H1 (cell line): ENCODE data around the gene MRPS17. TPM values are rescaled to one million over a fixed set of nuclear protein-coding genes. Genes with fewer than 3 reads are reported as not detected.

ENCODE experiments used
- CTCF ChIA-PET: fragments of 300-600 bp; sonication (Branson Sonifier 250); formaldehyde crosslinking; loops from one replicate; lab custom pipeline; 2021; ENCODE audit not compliant: partially characterized antibody; lab: Charles Lee
- POLR2A ChIA-PET: fragments of 300-600 bp; sonication (Branson Sonifier 250); formaldehyde crosslinking; loops from one replicate; lab custom pipeline; 2021; ENCODE audit warnings: inconsistent platforms; ENCODE audit not compliant: partially characterized antibody; lab: Charles Lee
- DNase-seq, 2 experiments: peaks; one replicate each; pipeline versions ENCODE4 v3.0.0 to v3.0.0-alpha.2; 2010 to 2022; ENCODE audit warnings: low spot score in 2 of 2, low read depth in 1 of 2, mixed read lengths in 1 of 2
- FAIRE-seq: peaks from 2 replicates; lab custom pipeline; 2011; peaks lifted over from hg19 to GRCh38; lab: Jason Lieb, UNC
- H2AFZ ChIP-seq: 2 replicates; pipeline ENCODE4 v1.8.1; 2012; ENCODE audit warnings: low read length, inconsistent platforms
- H2AK5ac ChIP-seq: 2 replicates; pipeline ENCODE4 v1.6.1; 2013; ENCODE audit warnings: low read depth, low read length
- H2BK120ac ChIP-seq: replicated peaks from 2 replicates; pipeline ENCODE3; 2013; ENCODE audit warnings: low read depth, low read length, inconsistent platforms
- H2BK12ac ChIP-seq: 2 replicates; pipeline ENCODE4 v1.6.1; 2013; ENCODE audit warnings: low read depth, low read length
- H2BK15ac ChIP-seq: 2 replicates; pipeline ENCODE4 v1.6.1; 2013; ENCODE audit warnings: low read length
- H2BK20ac ChIP-seq: 2 replicates; pipeline ENCODE4 v1.6.1; 2013; ENCODE audit warnings: low read length
- H2BK5ac ChIP-seq: 2 replicates; pipeline ENCODE4 v1.6.1; 2013; ENCODE audit warnings: low read depth, low read length
- H3K14ac ChIP-seq: 2 replicates; pipeline ENCODE4 v1.6.1; 2013; ENCODE audit warnings: inconsistent platforms; ENCODE audit not compliant: insufficient read length
- H3K18ac ChIP-seq: 2 replicates; pipeline ENCODE4 v1.6.1; 2013; ENCODE audit warnings: low read length; ENCODE audit errors: extremely low read depth
- H3K23ac ChIP-seq: 2 replicates; pipeline ENCODE4 v1.6.1; 2013; ENCODE audit warnings: inconsistent platforms; ENCODE audit not compliant: insufficient read length
- H3K23me2 ChIP-seq: 2 replicates; pipeline ENCODE4 v1.6.1; 2013; ENCODE audit warnings: low read depth, low read length
- H3K27ac ChIP-seq: 2 replicates; pipeline ENCODE4 v1.6.1; 2011; ENCODE audit warnings: low read depth, low read length, inconsistent platforms
- H3K27me3 ChIP-seq, 4 experiments: replicated peaks in 1 of 4; 1 replicate in 1 of 4; 2 replicates in 3 of 4; pipeline versions ENCODE4 v1.6.1 to v1.8.1; 2011 to 2013; ENCODE audit warnings: low read length in 3 of 4, mild to moderate bottlenecking in 3 of 4, inconsistent platforms in 2 of 4, mixed read lengths in 2 of 4, moderate library complexity in 1 of 4; ENCODE audit not compliant: control insufficient read depth in 3 of 4, insufficient read depth in 3 of 4; ENCODE audit errors: extremely low read depth in 1 of 4
- H3K36me3 ChIP-seq, 4 experiments: 2 replicates each; pipeline versions ENCODE4 v1.6.1 to v1.8.1; 2011 to 2013; ENCODE audit warnings: mild to moderate bottlenecking in 4 of 4, low read length in 3 of 4, moderate library complexity in 2 of 4, control low read depth in 1 of 4, inconsistent platforms in 1 of 4; ENCODE audit not compliant: insufficient read depth in 4 of 4, control insufficient read depth in 2 of 4
- H3K4ac ChIP-seq: replicated peaks from 2 replicates; pipeline ENCODE3; 2013; ENCODE audit warnings: low read length, low read depth, mixed read lengths, inconsistent platforms; ENCODE audit not compliant: insufficient read length
- H3K4me1 ChIP-seq, 4 experiments: replicated peaks in 1 of 4; 1 replicate in 1 of 4; 2 replicates in 3 of 4; pipeline versions ENCODE4 v1.6.1 to v1.8.1; 2011 to 2013; ENCODE audit warnings: low read length in 3 of 4, inconsistent platforms in 2 of 4, mixed read lengths in 1 of 4; ENCODE audit not compliant: insufficient read depth in 4 of 4, control insufficient read depth in 3 of 4
- H3K4me2 ChIP-seq, 2 experiments: 2 replicates each; pipeline versions ENCODE4 v1.6.1 to v1.8.1; 2011 to 2013; ENCODE audit warnings: low read depth in 2 of 2, low read length in 2 of 2, control low read depth in 1 of 2, inconsistent platforms in 1 of 2, mild to moderate bottlenecking in 1 of 2; ENCODE audit not compliant: insufficient read depth in 1 of 2
- H3K4me3 ChIP-seq, 4 experiments: fragments of 200-600, 300-600 bp in 1 of 4; sonication (generic), shearing (Covaris generic), sonication (Bioruptor Twin) in 1 of 4; 2 replicates each; pipeline versions ENCODE4 v1.5.1 to v1.8.1; 2011 to 2016; ENCODE audit warnings: low read length in 4 of 4, low read depth in 3 of 4, control low read depth in 2 of 4, inconsistent platforms in 2 of 4, mild to moderate bottlenecking in 2 of 4, mixed read lengths in 1 of 4, moderate library complexity in 1 of 4; ENCODE audit not compliant: insufficient read depth in 2 of 4; ENCODE audit errors: extremely low read depth in 1 of 4
- H3K56ac ChIP-seq: replicated peaks from 2 replicates; pipeline ENCODE3; 2013; ENCODE audit warnings: low read depth, mild to moderate bottlenecking, mixed read lengths, low read length, inconsistent platforms; ENCODE audit not compliant: insufficient read length
- H3K79me1 ChIP-seq: 2 replicates; pipeline ENCODE4 v1.6.1; 2013; ENCODE audit warnings: low read depth, low read length, control low read depth
- H3K79me2 ChIP-seq, 2 experiments: 2 replicates each; pipeline versions ENCODE4 v1.6.1 to v1.8.1; 2012 to 2013; ENCODE audit warnings: low read length in 2 of 2, mild to moderate bottlenecking in 2 of 2, inconsistent platforms in 1 of 2; ENCODE audit not compliant: insufficient read depth in 2 of 2, control insufficient read depth in 1 of 2
- H3K9ac ChIP-seq, 4 experiments: replicated peaks in 1 of 4; 1 replicate in 1 of 4; 2 replicates in 3 of 4; pipeline versions ENCODE4 v1.6.1 to v1.8.1; 2011 to 2013; ENCODE audit warnings: low read depth in 3 of 4, low read length in 3 of 4, control low read depth in 2 of 4, mild to moderate bottlenecking in 2 of 4, moderate library complexity in 2 of 4, inconsistent platforms in 1 of 4; ENCODE audit errors: extremely low read depth in 1 of 4
- H3K9me3 ChIP-seq, 2 experiments: 2 replicates each; pipeline versions ENCODE4 v1.6.1 to v1.8.1; 2012 to 2013; ENCODE audit warnings: mild to moderate bottlenecking in 2 of 2, moderate library complexity in 2 of 2, control low read depth in 1 of 2, inconsistent platforms in 1 of 2, low read depth in 1 of 2, low read length in 1 of 2, mixed read lengths in 1 of 2; ENCODE audit not compliant: insufficient read depth in 2 of 2
- H4K20me1 ChIP-seq, 2 experiments: replicated peaks in 1 of 2; 2 replicates each; pipeline versions ENCODE3 to v1.8.1; 2011 to 2013; ENCODE audit warnings: inconsistent platforms in 2 of 2, low read length in 2 of 2, mild to moderate bottlenecking in 1 of 2; ENCODE audit not compliant: insufficient read depth in 2 of 2, control insufficient read depth in 1 of 2
- H4K5ac ChIP-seq: 2 replicates; pipeline ENCODE4 v1.6.1; 2013; ENCODE audit warnings: low read length, low read depth, mixed read lengths, inconsistent platforms; ENCODE audit not compliant: insufficient read length
- H4K8ac ChIP-seq: 2 replicates; pipeline ENCODE4 v1.8.0; 2013; ENCODE audit warnings: mild to moderate bottlenecking, moderate library complexity, low read length, inconsistent platforms; ENCODE audit not compliant: insufficient read depth; ENCODE audit errors: extremely low read depth
- H4K91ac ChIP-seq: replicated peaks from 2 replicates; pipeline ENCODE3; 2013; ENCODE audit warnings: low read length, mixed read lengths, inconsistent platforms; ENCODE audit not compliant: insufficient read length
- CTBP2 ChIP-seq: IDR thresholded peaks from 2 replicates; pipeline ENCODE4 v1.7.0; 2011; ENCODE audit warnings: borderline replicate concordance, mild to moderate bottlenecking, moderate library complexity, mixed read lengths, low read length; ENCODE audit not compliant: insufficient read depth, insufficient read length
- POLR2A ChIP-seq, 2 experiments: IDR thresholded peaks; 1 replicate in 1 of 2; 2 replicates in 1 of 2; pipeline ENCODE4 v1.6.1; 2011; ENCODE audit warnings: low read depth in 2 of 2, low read length in 2 of 2, mild to moderate bottlenecking in 2 of 2; ENCODE audit errors: control extremely low read depth in 1 of 2
- SIN3A ChIP-seq, 2 experiments: IDR thresholded peaks in 1 of 2; conservative IDR thresholded peaks in 1 of 2; 2 replicates each; pipeline ENCODE4 v1.6.1; 2011 to 2012; ENCODE audit warnings: low read length in 2 of 2, improper control_type of control experiment in 1 of 2, low read depth in 1 of 2, mild to moderate bottlenecking in 1 of 2
- WGBS, 2 experiments: shearing (Covaris generic) in 1 of 2; methylation state at CpG; one replicate each; pipeline versions ENCODE4 v1.1.6 to v1.1.7; 2013 to 2015; ENCODE audit warnings: low lambda C conversion rate in 2 of 2, mixed read lengths in 2 of 2, inconsistent platforms in 1 of 2, low coverage in 1 of 2, missing lambda C conversion rate in 1 of 2; ENCODE audit not compliant: insufficient replicate concordance in 2 of 2, insufficient coverage in 1 of 2, insufficient read length in 1 of 2; ENCODE audit errors: extremely low coverage in 1 of 2, missing lambda C conversion rate in 1 of 2; 5-methylcytosine and 5-hydroxymethylcytosine counted together
- polyA plus RNA-seq, 7 experiments: library from polyadenylated mRNA; depleted of rRNA in 3 of 7; stranded (reverse) in 5 of 7; unstranded in 2 of 7; fragments of >200 nt in 5 of 7; fragments of 200-250 nt in 2 of 7; gene quantifications; 1 replicate in 5 of 7; 2 replicates in 1 of 7; 4 replicates in 1 of 7; pipeline versions ENCODE4 v1.2.1 to v1.2.3, GENCODE V29; 2011 to 2013; ENCODE audit warnings: missing spikeins in 2 of 7, mixed read lengths in 2 of 7
- total RNA-seq: library from RNA; stranded (reverse); fragmentation: NEBNext Ultra II Directional; extraction: Animal tissue kit (Norgen Biotek cat#: 25700); gene quantifications from 2 replicates; pipeline ENCODE4 v1.2.1, GENCODE V29; 2021

Gene MRPS17
- total and polyA plus RNA-seq, 2 of the 8 experiments (the other 6 are each of a cell fraction or from before 2014, with no cell fraction given) = 15.8 to 27.3 TPM

DNA sequence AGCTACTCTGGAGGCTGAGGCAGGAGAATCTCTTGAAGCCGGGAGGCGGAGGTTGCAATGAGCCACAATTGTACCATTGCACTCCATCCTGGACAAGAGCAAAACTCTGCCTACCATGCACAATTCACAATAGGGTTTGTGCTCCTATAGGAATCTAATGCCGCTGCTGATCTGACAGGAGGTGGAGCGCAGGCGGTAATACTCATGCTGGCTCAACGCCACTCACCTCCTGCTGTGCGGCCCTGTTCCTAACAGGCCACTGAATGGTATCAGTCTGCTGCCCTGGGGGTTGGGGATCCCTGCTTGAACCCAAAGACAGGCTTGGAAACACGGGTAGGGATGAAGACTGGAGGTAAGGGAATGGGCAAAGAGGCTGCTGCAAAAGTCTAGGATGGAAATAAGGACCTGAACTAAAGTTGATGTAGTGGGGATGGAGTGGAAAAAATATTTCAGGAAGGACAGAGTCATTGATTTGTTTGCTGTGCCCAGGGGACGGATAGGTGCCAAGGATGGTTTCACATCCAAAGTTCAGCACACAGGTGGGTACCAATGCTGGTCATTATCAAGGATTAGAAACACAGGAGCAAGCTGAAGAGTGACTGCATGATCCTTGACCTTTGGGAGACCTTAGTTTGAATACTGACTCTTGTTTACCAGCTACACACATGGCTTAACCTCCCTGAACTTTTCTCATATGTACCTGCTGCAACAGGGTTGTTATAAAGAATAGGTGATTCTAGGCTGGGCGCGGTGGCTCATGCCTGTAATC lies 2.2 kb downstream of the MRPS17 start:
- Histone ChIP-seq H3K9me3 (no peaks in the 10 kb centered on the region), H3K4me3 (no peak overlapping the region), H2BK15ac (no peak overlapping the region), H2BK12ac (no peak overlapping the region), H3K18ac (no peak overlapping the region), H4K91ac (no peak overlapping the region), H3K23me2 (no peaks in the 10 kb centered on the region), H2BK20ac (no peak overlapping the region), H4K20me1 (peaks cover 0 to 6% of the 10 kb centered on the region in 2 experiments), H3K4me2 (no peak overlapping the region), H3K27me3 (no peaks in the 10 kb centered on the region; a peak in 1 of 7 replicates), H3K4ac (no peak overlapping the region), H3K27ac (no peak overlapping the region), H3K9ac (no peak overlapping the region), H3K79me2 (peaks cover 0 to 13% of the 10 kb centered on the region in 2 experiments; a peak in 3 of 4 replicates), H3K56ac (no peak overlapping the region)
- DNase-seq = no peak
- TF ChIP-seq SIN3A (conservative IDR thresholded peaks at IDR 0.05 in 1 of 2, IDR thresholded peaks at IDR 0.05 in 1 of 2; ENCODE audit: low read depth in 1 of 2, low read length in 2 of 2) (no peak), CTBP2 (no peak), POLR2A (IDR thresholded peaks at IDR 0.05; ENCODE audit: control extremely low read depth in 1 of 2, low read depth in 2 of 2, low read length in 2 of 2) (0 out of 3 replicates have a peak, but pooled peaks of 1 of the 2 experiments have one; percentile 20)
- TF ChIP-seq, all 59 proteins: peak for 1
- Histone ChIP-seq H2AK5ac (no peak overlapping the region), H2BK5ac (no peak overlapping the region), H3K23ac (no peak overlapping the region), H4K8ac (peak overlapping the region; percentile 31; the same call in 1 of the 2 replicates), H3K14ac (no peak overlapping the region), H2BK120ac (no peak overlapping the region), H3K79me1 (no peaks in the 10 kb centered on the region; the same call in 1 of the 2 replicates), H4K5ac (no peak overlapping the region), H2AFZ (no peak overlapping the region), H3K4me1 (no peaks in the 10 kb centered on the region), H3K36me3 (peaks cover 8 to 14% (median 10%) of the 10 kb centered on the region in 4 experiments; a peak in 6 of 8 replicates)
- CTCF ChIA-PET = interaction anchor here (1.0 to 2.5 kb wide), 2 partner anchors 10 to 213 kb away, joined by 3 to 13 read pairs; partner anchors contain the start of gene NIPSNAP2
- no peak for FAIRE-seq
- WGBS, 2 experiments = 89% methylated on average over 11 of the region's 11 CpGs; no CpG with 5 or more reads in 1 of the 2 experiments
- POLR2A ChIA-PET = interaction anchor here (0.6 to 3.9 kb wide), 2 partner anchors 11 to 95 kb away, joined by 3 to 23 read pairs; partner anchors contain the start of gene NIPSNAP2
